Common myeloid progenitor, CD34-positive (primary cell): ENCODE data around the gene PLEKHG1. TPM values are rescaled to one million over a fixed set of nuclear protein-coding genes. Genes with fewer than 3 reads are reported as not detected.
A peak's percentile ranks its signal among the peaks of the same experiment; 100 is the strongest.

Source experiments
- CTCF ChIA-PET: fragments of 350-600 bp; sonication (Branson Sonifier 250); formaldehyde crosslinking; loops from one replicate; lab custom pipeline; 2021; ENCODE audit warnings: antibody characterized with exemption; lab: Charles Lee
- POLR2A ChIA-PET: fragments of 350-600 bp; sonication (Branson Sonifier 250); formaldehyde crosslinking; loops from one replicate; lab custom pipeline; 2021; ENCODE audit warnings: antibody characterized with exemption; lab: Charles Lee
- DNase-seq, 3 donors: peaks; one replicate each; pipeline versions ENCODE4 v3.0.0 to v3.0.0-alpha.2; 2013
- H3K27ac ChIP-seq, 2 experiments: 1 replicate in 1 of 2; 2 replicates in 1 of 2; pipeline ENCODE4 v1.7.0; 2013; ENCODE audit warnings: inconsistent platforms in 2 of 2, low read length in 2 of 2, mild to moderate bottlenecking in 2 of 2, low read depth in 1 of 2, moderate library complexity in 1 of 2; ENCODE audit not compliant: severe bottlenecking in 2 of 2, insufficient read depth in 1 of 2, poor library complexity in 1 of 2
- H3K27me3 ChIP-seq, 5 experiments: replicated peaks in 2 of 5; 1 replicate in 3 of 5; 2 replicates in 2 of 5; pipeline versions ENCODE4 v1.6.1 to v1.7.0; 2013; ENCODE audit warnings: low read length in 4 of 5, mild to moderate bottlenecking in 2 of 5, moderate library complexity in 2 of 5, inconsistent platforms in 1 of 5; ENCODE audit not compliant: insufficient read depth in 5 of 5, control insufficient read depth in 4 of 5
- H3K36me3 ChIP-seq, 4 experiments: 1 replicate in 2 of 4; 2 replicates in 2 of 4; pipeline versions ENCODE4 v1.6.1 to v1.7.0; 2013; ENCODE audit warnings: low read length in 3 of 4, control low read depth in 1 of 4, mild to moderate bottlenecking in 1 of 4; ENCODE audit not compliant: control insufficient read depth in 4 of 4, insufficient read depth in 4 of 4
- H3K4me1 ChIP-seq, 4 experiments: 1 replicate in 3 of 4; 2 replicates in 1 of 4; pipeline versions ENCODE4 v1.6.1 to v1.7.1; 2013; ENCODE audit warnings: low read length in 3 of 4, mild to moderate bottlenecking in 3 of 4, control low read depth in 1 of 4, inconsistent platforms in 1 of 4, moderate library complexity in 1 of 4; ENCODE audit not compliant: control insufficient read depth in 4 of 4, insufficient read depth in 4 of 4; ENCODE audit errors: control extremely low read depth in 1 of 4
- H3K4me3 ChIP-seq, 7 experiments: 1 replicate in 4 of 7; 2 replicates in 3 of 7; pipeline versions ENCODE4 v1.5.1 to v1.7.0; 2013; ENCODE audit warnings: mild to moderate bottlenecking in 7 of 7, low read length in 6 of 7, moderate library complexity in 6 of 7, inconsistent platforms in 2 of 7, low read depth in 2 of 7, control low read depth in 1 of 7; ENCODE audit not compliant: insufficient read depth in 4 of 7, control insufficient read depth in 1 of 7; ENCODE audit errors: extremely low read depth in 1 of 7
- H3K9me3 ChIP-seq, 5 experiments: 1 replicate in 4 of 5; 2 replicates in 1 of 5; pipeline versions ENCODE4 v1.6.1 to v1.7.1; 2013; ENCODE audit warnings: low read length in 4 of 5, mild to moderate bottlenecking in 2 of 5, inconsistent platforms in 1 of 5, low read depth in 1 of 5, moderate library complexity in 1 of 5; ENCODE audit not compliant: control insufficient read depth in 4 of 5, insufficient read depth in 2 of 5; ENCODE audit errors: control extremely low read depth in 1 of 5
- WGBS: methylation state at CpG from one replicate; pipeline ENCODE4 v1.1.5; 2013; ENCODE audit not compliant: insufficient coverage; 5-methylcytosine and 5-hydroxymethylcytosine counted together
- polyA plus RNA-seq: library from polyadenylated mRNA; unstranded; fragments of 120-200 nt; gene quantifications from one replicate; pipeline ENCODE4 v1.2.1, GENCODE V29; 2013

Gene PLEKHG1
- polyA plus RNA-seq, result 1.3 TPM

GRCh38 chr6:150599199-150600009 lies at the start of gene PLEKHG1:
PLEKHG1 (plus strand) TSS chr6:150599885; CDS start chr6:150733682, 133,797 bp downstream.
- DNase-seq, result peak; percentile 63 to 83 (median 78)
- 7% methylated on average over 31 of the region's 54 CpGs for WGBS
- Histone ChIP-seq H3K27me3 (peaks cover 8 to 68% (median 32%) of the 10 kb centered on the region in 5 experiments), H3K4me3 (peak within 1 kb of the TSS; percentile 38 to 83 (median 66)), H3K36me3 (no peaks in the 10 kb centered on the region), H3K4me1 (peaks cover 6 to 19% (median 12%) of the 10 kb centered on the region in 4 experiments), H3K27ac (no peak within 1 kb of the TSS), H3K9me3 (no peaks in the 10 kb centered on the region)
- POLR2A ChIA-PET, result no interaction called here
- CTCF ChIA-PET, result interaction anchor here (0.7 to 2.3 kb wide), 3 partner anchors 11 to 181 kb away, joined by 3 to 10 read pairs (median 3); no protein-coding TSS in a partner anchor

DNA sequence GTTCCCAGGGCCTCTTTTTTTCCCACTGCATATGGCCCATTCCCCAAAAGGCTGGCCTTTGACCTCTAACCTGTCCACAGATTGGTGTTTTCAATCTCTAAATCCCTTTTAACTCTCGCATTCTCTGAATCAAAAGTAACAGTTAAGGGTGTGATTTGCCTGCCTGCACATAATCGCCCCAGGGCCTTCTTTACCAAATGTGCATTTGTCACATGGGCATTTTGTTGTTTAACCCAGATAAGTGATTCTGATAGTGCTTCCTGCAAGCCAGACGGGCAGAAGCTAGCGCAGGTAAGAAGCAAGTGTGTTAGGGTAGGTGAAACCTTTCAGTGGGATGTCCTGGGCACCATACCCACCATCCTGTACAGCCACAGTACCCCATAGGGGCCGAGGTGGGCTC lies 49.4 kb upstream of the PLEKHG1 start:
- DNase-seq, result no peak
- H3K27ac ChIP-seq, result no peak overlapping the region
- 96% methylated on average over 3 of the region's 5 CpGs for WGBS
- POLR2A ChIA-PET, result no interaction called here
- no peaks in the 10 kb centered on the region for H3K9me3 ChIP-seq
- peaks cover 0 to 22% (median 15%) of the 10 kb centered on the region in 5 experiments for H3K27me3 ChIP-seq
- no peaks in the 10 kb centered on the region for H3K36me3 ChIP-seq
- CTCF ChIA-PET, result interaction anchor here (1.1 kb wide), 1 partner anchor 21 kb away, joined by 3 read pairs; no protein-coding TSS in a partner anchor
- no peak overlapping the region for H3K4me3 ChIP-seq
- H3K4me1 ChIP-seq, result no peaks in the 10 kb centered on the region

GRCh38 chr6:150557043-150557599 lies 42.6 kb upstream of the PLEKHG1 start:
- Histone ChIP-seq H3K27ac (no peak overlapping the region), H3K4me1 (no peaks in the 10 kb centered on the region), H3K36me3 (no peaks in the 10 kb centered on the region), H3K27me3 (peaks cover 0 to 8% (median 4%) of the 10 kb centered on the region in 5 experiments), H3K9me3 (peaks cover 4 to 13% (median 4%) of the 10 kb centered on the region in 5 experiments), H3K4me3 (no peak overlapping the region)
- POLR2A ChIA-PET, result interaction anchor here (0.7 kb wide), 1 partner anchor 19 kb away, joined by 3 read pairs; no protein-coding TSS in a partner anchor
- 94% methylated on average over 3 of the region's 5 CpGs for WGBS
- CTCF ChIA-PET, result no interaction called here
- no peak for DNase-seq

GRCh38 chr6:150560004-150560883 lies 39.4 kb upstream of the PLEKHG1 start:
- WGBS, result 56% methylated on average over 4 of the region's 6 CpGs
- Histone ChIP-seq H3K9me3 (peaks cover 4 to 13% (median 4%) of the 10 kb centered on the region in 5 experiments), H3K4me3 (no peak overlapping the region), H3K4me1 (no peaks in the 10 kb centered on the region), H3K27ac (no peak overlapping the region), H3K36me3 (no peaks in the 10 kb centered on the region), H3K27me3 (peaks cover 0 to 19% (median 4%) of the 10 kb centered on the region in 5 experiments)
- ChIA-PET CTCF (no interaction called here), POLR2A (no interaction called here)
- DNase-seq, result peak in 1 of 3 donors; percentile 19

- H3K4me3 ChIP-seq, result no peak overlapping the region
- ChIA-PET POLR2A (no interaction called here), CTCF (no interaction called here)
- 100% methylated on average over 1 of the region's 6 CpGs for WGBS
- H3K36me3 ChIP-seq, result no peaks in the 10 kb centered on the region
- H3K9me3 ChIP-seq, result peaks cover 4 to 13% (median 4%) of the 10 kb centered on the region in 5 experiments
- DNase-seq, result no peak
- H3K27me3 ChIP-seq, result peaks cover 0 to 24% (median 4%) of the 10 kb centered on the region in 5 experiments
- H3K27ac ChIP-seq, result no peak overlapping the region
- H3K4me1 ChIP-seq, result no peaks in the 10 kb centered on the region
These were observed 38.8 kb upstream of the PLEKHG1 start for GRCh38 chr6:150560884-150561219.

GRCh38 chr6:150565945-150566344 lies 33.7 kb upstream of the PLEKHG1 start:
- no CpG with 5 or more reads among the region's 2 CpGs for WGBS
- POLR2A ChIA-PET, result no interaction called here
- no peaks in the 10 kb centered on the region for H3K36me3 ChIP-seq
- peaks cover 2 to 43% (median 12%) of the 10 kb centered on the region in 5 experiments for H3K27me3 ChIP-seq
- peaks cover 0 to 1% (median 0%) of the 10 kb centered on the region in 5 experiments for H3K9me3 ChIP-seq
- no peak overlapping the region for H3K27ac ChIP-seq
- H3K4me1 ChIP-seq, result no peaks in the 10 kb centered on the region
- H3K4me3 ChIP-seq, result no peak overlapping the region
- DNase-seq, result no peak
- CTCF ChIA-PET, result no interaction called here
